Spleen (tissue), 7 donors: ENCODE data around the gene CEBPB.

Experiments
- POLR2A ChIP-seq, 3 donors: fragments of 450-650 bp; IDR thresholded peaks; one replicate each; pipeline ENCODE4 v1.5.1; 2017; ENCODE audit warnings: antibody characterized with exemption in 3 of 3, mild to moderate bottlenecking in 1 of 3
- POLR2AphosphoS5 ChIP-seq, 3 donors: sonication (generic); formaldehyde crosslinking; IDR thresholded peaks; one replicate each; pipeline ENCODE4 v1.5.1; 2017; ENCODE audit warnings: antibody characterized with exemption in 3 of 3
- TF ChIP-seq, protein P1 (sequence below), 11 experiments: fragments of 200-600 bp in 7 of 11; fragments of 450-650 bp in 4 of 11; sonication (generic) in 4 of 11; IDR thresholded peaks in 8 of 11; conservative IDR thresholded peaks in 3 of 11; 1 replicate in 7 of 11; 2 replicates in 4 of 11; pipeline versions ENCODE4 v1.4.0 to v1.8.0; 2016 to 2021; ENCODE audit warnings: antibody characterized with exemption in 11 of 11, inconsistent platforms in 4 of 11, mild to moderate bottlenecking in 1 of 11
- donor health status: DM: no; HTN: no; CAD: no; lungs with moderate emphysema.
- donor health status: DM: no; HTN: no; CAD: no.
- donor health status: DM: no; HTN: no; CAD: no.

- TF ChIP-seq POLR2AphosphoS5 (IDR thresholded peaks at IDR 0.05), result peak; percentile 66 to 84 (median 79)
- TF ChIP-seq, protein P1, sequence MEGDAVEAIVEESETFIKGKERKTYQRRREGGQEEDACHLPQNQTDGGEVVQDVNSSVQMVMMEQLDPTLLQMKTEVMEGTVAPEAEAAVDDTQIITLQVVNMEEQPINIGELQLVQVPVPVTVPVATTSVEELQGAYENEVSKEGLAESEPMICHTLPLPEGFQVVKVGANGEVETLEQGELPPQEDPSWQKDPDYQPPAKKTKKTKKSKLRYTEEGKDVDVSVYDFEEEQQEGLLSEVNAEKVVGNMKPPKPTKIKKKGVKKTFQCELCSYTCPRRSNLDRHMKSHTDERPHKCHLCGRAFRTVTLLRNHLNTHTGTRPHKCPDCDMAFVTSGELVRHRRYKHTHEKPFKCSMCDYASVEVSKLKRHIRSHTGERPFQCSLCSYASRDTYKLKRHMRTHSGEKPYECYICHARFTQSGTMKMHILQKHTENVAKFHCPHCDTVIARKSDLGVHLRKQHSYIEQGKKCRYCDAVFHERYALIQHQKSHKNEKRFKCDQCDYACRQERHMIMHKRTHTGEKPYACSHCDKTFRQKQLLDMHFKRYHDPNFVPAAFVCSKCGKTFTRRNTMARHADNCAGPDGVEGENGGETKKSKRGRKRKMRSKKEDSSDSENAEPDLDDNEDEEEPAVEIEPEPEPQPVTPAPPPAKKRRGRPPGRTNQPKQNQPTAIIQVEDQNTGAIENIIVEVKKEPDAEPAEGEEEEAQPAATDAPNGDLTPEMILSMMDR (IDR thresholded peaks at IDR 0.05 in 8 of 11, conservative IDR thresholded peaks at IDR 0.05 in 3 of 11), result no peak
- no peak for TF ChIP-seq POLR2A (IDR thresholded peaks at IDR 0.05)
These were observed 3.3 kb downstream of the CEBPB start for GRCh38 chr20:50193836-50194421.
